Glutamatergic neuron (in vitro differentiated cells): ENCODE measurements around the gene FES. TPM values are rescaled to one million over a fixed set of nuclear protein-coding genes. Genes with fewer than 3 reads are reported as not detected.

Source experiments
- DNase-seq: peaks from one replicate; pipeline ENCODE4 v3.0.0; 2022
- H3K27ac Mint-ChIP-seq: one replicate; pipeline ENCODE4 v1.8.0; 2020; ENCODE audit warnings: mild to moderate bottlenecking, mixed read lengths, inconsistent platforms; ENCODE audit not compliant: unreplicated experiment
- H3K27me3 Mint-ChIP-seq: one replicate; pipeline ENCODE4 v1.8.0; 2020; ENCODE audit warnings: mild to moderate bottlenecking, moderate library complexity, mixed read lengths, inconsistent platforms; ENCODE audit not compliant: unreplicated experiment
- H3K36me3 Mint-ChIP-seq: one replicate; pipeline ENCODE4 v1.8.0; 2020; ENCODE audit warnings: mild to moderate bottlenecking, mixed read lengths, inconsistent platforms; ENCODE audit not compliant: unreplicated experiment
- H3K4me1 Mint-ChIP-seq: one replicate; pipeline ENCODE4 v1.8.0; 2020; ENCODE audit warnings: mild to moderate bottlenecking, low read depth, mixed read lengths, inconsistent platforms; ENCODE audit not compliant: unreplicated experiment
- H3K4me3 Mint-ChIP-seq: one replicate; pipeline ENCODE4 v1.8.0; 2020; ENCODE audit warnings: mild to moderate bottlenecking, mixed read lengths, inconsistent platforms; ENCODE audit not compliant: unreplicated experiment
- H3K9me3 Mint-ChIP-seq: one replicate; pipeline ENCODE4 v1.8.0; 2020; ENCODE audit warnings: mild to moderate bottlenecking, moderate library complexity, mixed read lengths, inconsistent platforms; ENCODE audit not compliant: unreplicated experiment
- CTCF ChIP-seq: fragments of 200-600 bp; sonication (generic); IDR thresholded peaks from one replicate; pipeline ENCODE4 v1.5.0; 2021; ENCODE audit not compliant: partially characterized antibody, unreplicated experiment
- total RNA-seq: library from RNA; stranded (reverse); fragmentation: NEBNext Ultra II Directional; extraction: Animal tissue kit (Norgen Biotek cat#: 25700); gene quantifications from one replicate; pipeline ENCODE4 v1.2.1, GENCODE V29; 2021; ENCODE audit not compliant: unreplicated experiment

Gene FES
- total RNA-seq, 1 donor from 2014 or later = 3.3 TPM

- Mint-ChIP-seq H3K27me3 (peaks cover 7% of the 10 kb centered on the region), H3K36me3 (no peaks in the 10 kb centered on the region), H3K9me3 (peaks cover 6% of the 10 kb centered on the region), H3K27ac (no peak overlapping the region), H3K4me1 (peaks cover 1% of the 10 kb centered on the region), H3K4me3 (no peak overlapping the region)
- TF ChIP-seq CTCF = no peak
- no peak for DNase-seq
Measured at GRCh38 chr15:90878660-90879059, 5.6 kb upstream of the FES start.

GRCh38 chr15:90879730-90880366, 4.5 kb upstream of the FES start:
- no peak for DNase-seq
- Mint-ChIP-seq H3K9me3 (peaks cover 5% of the 10 kb centered on the region), H3K36me3 (no peaks in the 10 kb centered on the region), H3K4me3 (no peak overlapping the region), H3K27ac (no peak overlapping the region), H3K4me1 (peaks cover under 1% of the 10 kb centered on the region), H3K27me3 (peaks cover 7% of the 10 kb centered on the region)
- no peak for TF ChIP-seq CTCF

GRCh38 chr15:90880381-90881145, 3.7 kb upstream of the FES start:
- Mint-ChIP-seq H3K4me1 (peaks cover 3% of the 10 kb centered on the region), H3K4me3 (no peak overlapping the region), H3K9me3 (peaks cover 5% of the 10 kb centered on the region), H3K27ac (no peak overlapping the region), H3K27me3 (peaks cover 7% of the 10 kb centered on the region), H3K36me3 (no peaks in the 10 kb centered on the region)
- TF ChIP-seq CTCF = no peak
- no peak for DNase-seq

- no peak for DNase-seq
- peaks cover 10% of the 10 kb centered on the region for H3K4me1 Mint-ChIP-seq
- H3K9me3 Mint-ChIP-seq = peaks cover 5% of the 10 kb centered on the region
- H3K27me3 Mint-ChIP-seq = peaks cover 5% of the 10 kb centered on the region
- no peak for TF ChIP-seq CTCF
- no peak overlapping the region for H3K4me3 Mint-ChIP-seq
- no peaks in the 10 kb centered on the region for H3K36me3 Mint-ChIP-seq
- no peak overlapping the region for H3K27ac Mint-ChIP-seq
Measured at GRCh38 chr15:90881181-90881977, 2.9 kb upstream of the FES start.
